ENCODE results near the gene LRRC55. TPM values are rescaled to one million over a fixed set of nuclear protein-coding genes. Genes with fewer than 3 reads are reported as not detected.

The LRRC55 gene
- total and polyA plus RNA-seq, 2 donors (not counting 3 experiments of a cell fraction or from before 2014, with no cell fraction given) = not detected

DNA sequence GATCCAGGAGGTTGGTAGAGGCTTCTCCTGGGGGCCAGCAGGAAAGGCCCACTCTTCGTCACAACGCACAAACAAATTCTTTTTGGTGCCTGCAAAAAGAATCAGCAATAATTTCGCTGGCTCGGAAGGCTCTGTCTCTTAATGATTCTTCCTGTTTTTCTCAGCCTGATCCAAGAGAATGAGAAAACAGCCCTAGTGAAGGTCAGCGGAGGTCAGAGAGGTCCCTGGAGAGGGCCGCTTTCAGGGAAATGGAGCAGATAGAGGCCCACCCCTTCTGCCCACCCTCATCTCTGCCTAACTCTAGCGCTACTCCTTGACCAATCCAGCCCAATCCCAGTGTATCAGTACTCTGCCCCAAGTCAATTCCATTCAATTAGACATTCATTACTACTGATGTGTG, 19.2 kb downstream of the LRRC55 start:
- FAIRE-seq = no peak
- Histone ChIP-seq H3K9me3 (replicated peaks; ENCODE audit: control insufficient read depth, insufficient read depth, low read length) (no peaks in the 10 kb centered on the region), H2AFZ (ENCODE audit: low read depth, low read length) (no peak overlapping the region), H4K20me1 (replicated peaks; ENCODE audit: control insufficient read depth, extremely low read depth, insufficient read depth, low read length) (no peaks in the 10 kb centered on the region), H3K4me2 (ENCODE audit: insufficient read depth, low read length) (no peak overlapping the region), H3K9me1 (replicated peaks; ENCODE audit: control insufficient read depth, extremely low read depth, insufficient read depth, low read length) (no peaks in the 10 kb centered on the region), H3K9ac (replicated peaks; ENCODE audit: extremely low read depth, insufficient read depth, low read length) (no peak overlapping the region), H3K79me2 (ENCODE audit: control insufficient read depth, insufficient read depth, low read length) (no peaks in the 10 kb centered on the region), H3K27ac (ENCODE audit: insufficient read depth, low read depth, low read length) (no peak overlapping the region), H3K36me3 (ENCODE audit: control insufficient read depth in 2 of 2, extremely low read depth in 1 of 2, insufficient read depth in 2 of 2, low read length in 2 of 2) (no peaks in the 10 kb centered on the region), H3K27me3 (ENCODE audit: control insufficient read depth in 2 of 2, insufficient read depth in 2 of 2, low read length in 2 of 2) (peaks cover 2 to 6% of the 10 kb centered on the region in 2 experiments), H3K4me1 (ENCODE audit: control insufficient read depth, extremely low read depth, insufficient read depth, low read length) (peaks cover 7% of the 10 kb centered on the region), H3K4me3 (replicated peaks in 1 of 3; ENCODE audit: insufficient read depth in 1 of 3, low read depth in 1 of 3, low read length in 3 of 3) (no peak overlapping the region)
- no TSS peak for BruUV-seq (replicated peaks)
- ChIA-PET POLR2A (no interaction called here), CTCF (no interaction called here)
- intact Hi-C loops (cut with micrococcal nuclease) = no loop called here
- no peak for DNase-seq (ENCODE audit: low read depth, low spot score)
- TF ChIP-seq, protein P1, sequence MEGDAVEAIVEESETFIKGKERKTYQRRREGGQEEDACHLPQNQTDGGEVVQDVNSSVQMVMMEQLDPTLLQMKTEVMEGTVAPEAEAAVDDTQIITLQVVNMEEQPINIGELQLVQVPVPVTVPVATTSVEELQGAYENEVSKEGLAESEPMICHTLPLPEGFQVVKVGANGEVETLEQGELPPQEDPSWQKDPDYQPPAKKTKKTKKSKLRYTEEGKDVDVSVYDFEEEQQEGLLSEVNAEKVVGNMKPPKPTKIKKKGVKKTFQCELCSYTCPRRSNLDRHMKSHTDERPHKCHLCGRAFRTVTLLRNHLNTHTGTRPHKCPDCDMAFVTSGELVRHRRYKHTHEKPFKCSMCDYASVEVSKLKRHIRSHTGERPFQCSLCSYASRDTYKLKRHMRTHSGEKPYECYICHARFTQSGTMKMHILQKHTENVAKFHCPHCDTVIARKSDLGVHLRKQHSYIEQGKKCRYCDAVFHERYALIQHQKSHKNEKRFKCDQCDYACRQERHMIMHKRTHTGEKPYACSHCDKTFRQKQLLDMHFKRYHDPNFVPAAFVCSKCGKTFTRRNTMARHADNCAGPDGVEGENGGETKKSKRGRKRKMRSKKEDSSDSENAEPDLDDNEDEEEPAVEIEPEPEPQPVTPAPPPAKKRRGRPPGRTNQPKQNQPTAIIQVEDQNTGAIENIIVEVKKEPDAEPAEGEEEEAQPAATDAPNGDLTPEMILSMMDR (IDR thresholded peaks at IDR 0.05; ENCODE audit: extremely low read depth in 1 of 2, insufficient read depth in 1 of 2, low read depth in 1 of 2, low read length in 2 of 2) = no peak
- TF ChIP-seq POLR2AphosphoS5 (IDR thresholded peaks at IDR 0.05; ENCODE audit: insufficient read depth, low read depth, low read length) (no peak), GATA2 (IDR thresholded peaks at IDR 0.05; ENCODE audit: insufficient read depth, insufficient read length, low read depth, low read length) (no peak), MYC (IDR thresholded peaks at IDR 0.05; ENCODE audit: low read depth, low read length) (no peak), FOS (IDR thresholded peaks at IDR 0.05; ENCODE audit: borderline replicate concordance, insufficient read depth, low read length) (no peak), EZH2 (IDR thresholded peaks at IDR 0.05; ENCODE audit: borderline replicate concordance, low read depth, low read length, severe bottlenecking) (no peak), JUN (IDR thresholded peaks at IDR 0.05; ENCODE audit: borderline replicate concordance, insufficient read depth, insufficient read length, low read depth) (no peak), POLR2A (IDR thresholded peaks at IDR 0.05; ENCODE audit: low read depth, low read length) (no peak)
- TF ChIP-seq, protein P2, sequence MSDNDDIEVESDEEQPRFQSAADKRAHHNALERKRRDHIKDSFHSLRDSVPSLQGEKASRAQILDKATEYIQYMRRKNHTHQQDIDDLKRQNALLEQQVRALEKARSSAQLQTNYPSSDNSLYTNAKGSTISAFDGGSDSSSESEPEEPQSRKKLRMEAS (IDR thresholded peaks at IDR 0.05; ENCODE audit: insufficient read depth, insufficient read length) = no peak
- dilution Hi-C loops (cut with MboI; ENCODE audit: extremely low pct_ligation_motif_present, low sequenced_read_pairs) = no loop called here

All from endothelial cell of umbilical vein (primary cell).